Liver (tissue), 9 donors: ENCODE results near the gene FOXB1. TPM values are rescaled to one million over a fixed set of nuclear protein-coding genes. Genes with fewer than 3 reads are reported as not detected.

ENCODE experiments used
- DNase-seq: peaks from one replicate; pipeline ENCODE4 v3.0.0-alpha.2; 2017; ENCODE audit warnings: low spot score
- H3K27ac ChIP-seq, 2 donors: one replicate each; pipeline ENCODE4 v1.7.0; 2013; ENCODE audit warnings: inconsistent platforms in 2 of 2, low read length in 2 of 2, control low read depth in 1 of 2, low read depth in 1 of 2, mild to moderate bottlenecking in 1 of 2
- H3K27me3 ChIP-seq, 4 donors: one replicate each; pipeline versions ENCODE4 v1.6.1 to v1.7.0; 2013; ENCODE audit warnings: low read length in 3 of 4, inconsistent platforms in 1 of 4, mild to moderate bottlenecking in 1 of 4, moderate library complexity in 1 of 4; ENCODE audit not compliant: control insufficient read depth in 4 of 4, insufficient read depth in 4 of 4
- H3K36me3 ChIP-seq, 4 donors: one replicate each; pipeline versions ENCODE4 v1.6.1 to v1.7.0; 2013; ENCODE audit warnings: low read length in 3 of 4, mild to moderate bottlenecking in 3 of 4, low read depth in 1 of 4, moderate library complexity in 1 of 4; ENCODE audit not compliant: control insufficient read depth in 4 of 4, insufficient read depth in 3 of 4
- H3K4me1 ChIP-seq, 4 donors: one replicate each; pipeline versions ENCODE4 v1.6.1 to v1.7.0; 2013; ENCODE audit warnings: low read length in 3 of 4, mild to moderate bottlenecking in 3 of 4, moderate library complexity in 1 of 4; ENCODE audit not compliant: control insufficient read depth in 4 of 4, insufficient read depth in 4 of 4
- H3K4me3 ChIP-seq, 3 donors: one replicate each; pipeline versions ENCODE4 v1.6.1 to v1.7.0; 2013; ENCODE audit warnings: low read length in 3 of 3, control low read depth in 1 of 3, low read depth in 1 of 3, mild to moderate bottlenecking in 1 of 3
- H3K9ac ChIP-seq, 2 donors: one replicate each; pipeline ENCODE4 v1.7.0; 2013; ENCODE audit warnings: low read length in 2 of 2, mild to moderate bottlenecking in 2 of 2, moderate library complexity in 2 of 2, control low read depth in 1 of 2, low read depth in 1 of 2
- H3K9me3 ChIP-seq, 4 donors: one replicate each; pipeline versions ENCODE4 v1.6.1 to v1.7.0; 2013; ENCODE audit warnings: low read length in 3 of 4; ENCODE audit not compliant: control insufficient read depth in 4 of 4
- EGR1 ChIP-seq, 2 donors: IDR thresholded peaks; 2 replicates each; pipeline ENCODE4 v1.6.1; 2016 to 2018; ENCODE audit warnings: antibody characterized with exemption in 2 of 2, low read depth in 2 of 2
- FOXA1 ChIP-seq: IDR thresholded peaks from 2 replicates; pipeline ENCODE4 v1.6.1; 2016; ENCODE audit warnings: antibody characterized with exemption
- GABPA ChIP-seq, 2 donors: IDR thresholded peaks in 1 of 2; conservative IDR thresholded peaks in 1 of 2; 2 replicates each; pipeline ENCODE4 v1.6.1; 2016; ENCODE audit warnings: antibody characterized with exemption in 2 of 2, mild to moderate bottlenecking in 1 of 2, moderate library complexity in 1 of 2
- JUND ChIP-seq, 2 donors: IDR thresholded peaks; 2 replicates each; pipeline ENCODE4 v1.6.1; 2016; ENCODE audit warnings: antibody characterized with exemption in 2 of 2
- NR2F2 ChIP-seq: IDR thresholded peaks from 2 replicates; pipeline ENCODE4 v1.6.1; 2016; ENCODE audit warnings: antibody characterized with exemption
- SP1 ChIP-seq: IDR thresholded peaks from 2 replicates; pipeline ENCODE4 v1.6.1; 2018; ENCODE audit warnings: antibody characterized with exemption, mild to moderate bottlenecking
- TAF1 ChIP-seq: conservative IDR thresholded peaks from 2 replicates; pipeline ENCODE4 v1.6.1; 2016; ENCODE audit warnings: antibody characterized with exemption, mild to moderate bottlenecking
- YY1 ChIP-seq: IDR thresholded peaks from 2 replicates; pipeline ENCODE4 v1.6.1; 2016; ENCODE audit warnings: antibody characterized with exemption, mild to moderate bottlenecking
- WGBS: extraction: QIAGEN DNeasy Blood & Tissue Kit; methylation state at CpG from one replicate; pipeline ENCODE4 v1.1.7; 2013; 5-methylcytosine and 5-hydroxymethylcytosine counted together
- polyA plus RNA-seq, 2 donors: library from polyadenylated mRNA; stranded (reverse) in 1 of 2; unstranded in 1 of 2; fragments of 200-250 nt in 1 of 2; fragments of >200 nt in 1 of 2; fragmentation: Nextera tagmentation in 1 of 2; extraction: Ambion mirVana in 1 of 2; gene quantifications; one replicate each; pipeline versions ENCODE4 v1.2.1 to v1.2.3, GENCODE V29; 2013 to 2015
- total RNA-seq, 2 donors: library from RNA; depleted of rRNA; stranded (reverse); fragments of >200 nt; gene quantifications; one replicate each; pipeline ENCODE4 v1.2.3, GENCODE V29; 2014
- TF ChIP-seq, protein P1 (sequence below): IDR thresholded peaks from 2 replicates; pipeline ENCODE4 v1.6.1; 2016; ENCODE audit warnings: antibody characterized with exemption
- TF ChIP-seq, protein P2 (sequence below): IDR thresholded peaks from 2 replicates; pipeline ENCODE4 v1.6.1; 2016; ENCODE audit warnings: antibody characterized with exemption, mild to moderate bottlenecking
- TF ChIP-seq, protein P3 (sequence below): IDR thresholded peaks from 2 replicates; pipeline ENCODE4 v1.6.1; 2016; ENCODE audit warnings: antibody characterized with exemption
- TF ChIP-seq, protein P4 (sequence below): IDR thresholded peaks from 2 replicates; pipeline ENCODE4 v1.6.1; 2016; ENCODE audit warnings: antibody characterized with exemption
- TF ChIP-seq, protein P5 (sequence below): fragments of 150-350 bp; IDR thresholded peaks from 2 replicates; pipeline ENCODE4 v1.5.1; 2017; ENCODE audit warnings: improper control_type of control experiment, low read depth, low read length; ENCODE audit not compliant: missing input control
- donor health status: healthy.
- donor health status: healthy.
- donor health status: healthy.
- donor health status: healthy.
- donor health status: healthy.

Gene FOXB1
- total and polyA plus RNA-seq, 4 donors: not detected

DNA sequence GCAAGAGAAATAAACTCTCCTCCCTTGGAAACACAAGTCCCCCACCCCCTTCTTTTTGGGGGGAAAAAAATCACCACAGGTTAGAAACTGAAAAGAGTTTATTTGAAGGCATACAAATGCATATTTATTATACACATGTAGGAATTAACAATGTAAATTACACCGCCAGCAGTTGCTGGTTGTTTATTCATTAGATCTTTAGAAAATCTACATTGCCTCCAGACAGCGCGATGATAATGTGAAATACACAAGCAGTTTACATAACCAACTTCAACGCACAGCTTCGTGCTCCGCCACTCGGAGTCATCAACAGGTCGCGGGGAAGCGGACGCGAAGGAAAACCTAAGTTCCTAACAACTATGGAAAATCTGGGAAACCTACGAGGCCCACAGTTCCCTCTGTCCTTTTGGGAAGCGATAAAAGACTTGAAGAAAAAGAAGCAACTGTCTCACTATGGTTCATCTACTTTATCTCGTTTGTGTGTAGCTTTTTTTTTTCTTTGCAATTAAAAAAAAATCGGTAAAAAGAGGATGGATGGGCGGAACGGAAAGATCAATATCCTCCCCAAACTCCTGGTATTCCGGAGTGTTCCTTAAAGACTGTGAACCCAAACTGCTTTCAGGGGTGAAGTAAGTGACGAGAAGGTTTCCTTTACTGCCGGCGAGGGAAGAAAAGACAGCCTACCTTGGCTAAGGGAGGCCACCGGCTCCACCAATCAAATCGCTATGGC is 8.4 kb upstream of the FOXB1 start:
- DNase-seq: no peak
- no peaks in the 10 kb centered on the region for H3K9me3 ChIP-seq
- no peaks in the 10 kb centered on the region for H3K36me3 ChIP-seq
- no peak overlapping the region for H3K4me3 ChIP-seq
- no peak for TF ChIP-seq SP1
- no peak for TF ChIP-seq EGR1 (IDR thresholded peaks at IDR 0.05; ENCODE audit: low read depth in 2 of 2)
- TF ChIP-seq, protein P1, sequence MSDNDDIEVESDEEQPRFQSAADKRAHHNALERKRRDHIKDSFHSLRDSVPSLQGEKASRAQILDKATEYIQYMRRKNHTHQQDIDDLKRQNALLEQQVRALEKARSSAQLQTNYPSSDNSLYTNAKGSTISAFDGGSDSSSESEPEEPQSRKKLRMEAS: no peak
- TF ChIP-seq, protein P2, sequence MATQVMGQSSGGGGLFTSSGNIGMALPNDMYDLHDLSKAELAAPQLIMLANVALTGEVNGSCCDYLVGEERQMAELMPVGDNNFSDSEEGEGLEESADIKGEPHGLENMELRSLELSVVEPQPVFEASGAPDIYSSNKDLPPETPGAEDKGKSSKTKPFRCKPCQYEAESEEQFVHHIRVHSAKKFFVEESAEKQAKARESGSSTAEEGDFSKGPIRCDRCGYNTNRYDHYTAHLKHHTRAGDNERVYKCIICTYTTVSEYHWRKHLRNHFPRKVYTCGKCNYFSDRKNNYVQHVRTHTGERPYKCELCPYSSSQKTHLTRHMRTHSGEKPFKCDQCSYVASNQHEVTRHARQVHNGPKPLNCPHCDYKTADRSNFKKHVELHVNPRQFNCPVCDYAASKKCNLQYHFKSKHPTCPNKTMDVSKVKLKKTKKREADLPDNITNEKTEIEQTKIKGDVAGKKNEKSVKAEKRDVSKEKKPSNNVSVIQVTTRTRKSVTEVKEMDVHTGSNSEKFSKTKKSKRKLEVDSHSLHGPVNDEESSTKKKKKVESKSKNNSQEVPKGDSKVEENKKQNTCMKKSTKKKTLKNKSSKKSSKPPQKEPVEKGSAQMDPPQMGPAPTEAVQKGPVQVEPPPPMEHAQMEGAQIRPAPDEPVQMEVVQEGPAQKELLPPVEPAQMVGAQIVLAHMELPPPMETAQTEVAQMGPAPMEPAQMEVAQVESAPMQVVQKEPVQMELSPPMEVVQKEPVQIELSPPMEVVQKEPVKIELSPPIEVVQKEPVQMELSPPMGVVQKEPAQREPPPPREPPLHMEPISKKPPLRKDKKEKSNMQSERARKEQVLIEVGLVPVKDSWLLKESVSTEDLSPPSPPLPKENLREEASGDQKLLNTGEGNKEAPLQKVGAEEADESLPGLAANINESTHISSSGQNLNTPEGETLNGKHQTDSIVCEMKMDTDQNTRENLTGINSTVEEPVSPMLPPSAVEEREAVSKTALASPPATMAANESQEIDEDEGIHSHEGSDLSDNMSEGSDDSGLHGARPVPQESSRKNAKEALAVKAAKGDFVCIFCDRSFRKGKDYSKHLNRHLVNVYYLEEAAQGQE: no peak
- TF ChIP-seq YY1: no peak
- TF ChIP-seq, protein P3, sequence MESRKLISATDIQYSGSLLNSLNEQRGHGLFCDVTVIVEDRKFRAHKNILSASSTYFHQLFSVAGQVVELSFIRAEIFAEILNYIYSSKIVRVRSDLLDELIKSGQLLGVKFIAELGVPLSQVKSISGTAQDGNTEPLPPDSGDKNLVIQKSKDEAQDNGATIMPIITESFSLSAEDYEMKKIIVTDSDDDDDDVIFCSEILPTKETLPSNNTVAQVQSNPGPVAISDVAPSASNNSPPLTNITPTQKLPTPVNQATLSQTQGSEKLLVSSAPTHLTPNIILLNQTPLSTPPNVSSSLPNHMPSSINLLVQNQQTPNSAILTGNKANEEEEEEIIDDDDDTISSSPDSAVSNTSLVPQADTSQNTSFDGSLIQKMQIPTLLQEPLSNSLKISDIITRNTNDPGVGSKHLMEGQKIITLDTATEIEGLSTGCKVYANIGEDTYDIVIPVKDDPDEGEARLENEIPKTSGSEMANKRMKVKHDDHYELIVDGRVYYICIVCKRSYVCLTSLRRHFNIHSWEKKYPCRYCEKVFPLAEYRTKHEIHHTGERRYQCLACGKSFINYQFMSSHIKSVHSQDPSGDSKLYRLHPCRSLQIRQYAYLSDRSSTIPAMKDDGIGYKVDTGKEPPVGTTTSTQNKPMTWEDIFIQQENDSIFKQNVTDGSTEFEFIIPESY: no peak
- TF ChIP-seq TAF1: no peak
- no peak for TF ChIP-seq JUND (IDR thresholded peaks at IDR 0.05)
- TF ChIP-seq, protein P4, sequence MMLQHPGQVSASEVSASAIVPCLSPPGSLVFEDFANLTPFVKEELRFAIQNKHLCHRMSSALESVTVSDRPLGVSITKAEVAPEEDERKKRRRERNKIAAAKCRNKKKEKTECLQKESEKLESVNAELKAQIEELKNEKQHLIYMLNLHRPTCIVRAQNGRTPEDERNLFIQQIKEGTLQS: no peak
- TF ChIP-seq GABPA (IDR thresholded peaks at IDR 0.05 in 1 of 2, conservative IDR thresholded peaks at IDR 0.05 in 1 of 2): no peak
- TF ChIP-seq FOXA1: no peak
- TF ChIP-seq NR2F2: no peak
- no peak overlapping the region for H3K9ac ChIP-seq
- WGBS: 16% methylated on average over 24 of the region's 24 CpGs
- no peak overlapping the region for H3K27ac ChIP-seq
- peaks cover 13 to 46% (median 34%) of the 10 kb centered on the region in 4 donors for H3K27me3 ChIP-seq
- H3K4me1 ChIP-seq: peaks cover 6 to 13% (median 12%) of the 10 kb centered on the region in 4 donors

DNA sequence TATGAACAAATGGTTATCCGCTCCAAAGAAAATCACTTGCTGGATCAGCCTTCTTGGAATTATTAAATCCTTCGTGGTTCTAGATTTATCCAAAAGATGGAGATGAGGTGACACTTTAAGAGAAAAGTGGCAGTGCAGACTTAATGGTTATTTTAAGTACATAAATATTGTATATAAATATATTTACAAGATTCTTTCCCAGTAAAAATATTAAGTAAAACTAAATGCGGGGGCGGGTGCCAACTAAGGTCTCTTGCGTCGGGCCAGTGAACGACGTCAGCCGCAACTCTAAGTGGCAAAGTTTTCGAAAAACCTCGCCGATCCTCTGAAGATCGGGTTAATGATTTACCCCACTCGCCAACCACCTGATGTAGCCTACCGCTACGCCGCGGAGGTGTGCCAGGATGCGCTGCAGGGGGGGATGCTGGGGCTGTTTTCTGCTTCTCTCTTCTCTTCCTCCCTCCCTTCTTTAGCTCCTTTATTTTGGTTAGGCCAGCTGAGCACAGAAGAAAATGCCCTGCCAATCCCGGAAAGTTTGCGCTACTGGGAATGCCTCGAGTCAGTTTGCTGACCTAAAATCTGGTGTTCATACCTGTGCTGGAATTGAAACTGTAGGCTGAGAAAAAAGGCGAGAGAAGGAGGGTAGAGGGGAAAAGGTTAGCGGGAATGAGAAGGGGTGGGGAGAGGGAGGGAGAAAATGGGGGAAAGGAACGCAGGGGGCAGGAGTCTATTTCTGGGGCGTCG is 7.6 kb upstream of the FOXB1 start:
- Histone ChIP-seq H3K27ac (no peak overlapping the region), H3K9ac (no peak overlapping the region), H3K27me3 (peaks cover 13 to 52% (median 36%) of the 10 kb centered on the region in 4 donors), H3K4me1 (peaks cover 6 to 13% (median 12%) of the 10 kb centered on the region in 4 donors), H3K4me3 (no peak overlapping the region), H3K36me3 (no peaks in the 10 kb centered on the region), H3K9me3 (no peaks in the 10 kb centered on the region)
- TF ChIP-seq EGR1 (IDR thresholded peaks at IDR 0.05; ENCODE audit: low read depth in 2 of 2): peak; percentile 9 to 40
- TF ChIP-seq, protein P5, sequence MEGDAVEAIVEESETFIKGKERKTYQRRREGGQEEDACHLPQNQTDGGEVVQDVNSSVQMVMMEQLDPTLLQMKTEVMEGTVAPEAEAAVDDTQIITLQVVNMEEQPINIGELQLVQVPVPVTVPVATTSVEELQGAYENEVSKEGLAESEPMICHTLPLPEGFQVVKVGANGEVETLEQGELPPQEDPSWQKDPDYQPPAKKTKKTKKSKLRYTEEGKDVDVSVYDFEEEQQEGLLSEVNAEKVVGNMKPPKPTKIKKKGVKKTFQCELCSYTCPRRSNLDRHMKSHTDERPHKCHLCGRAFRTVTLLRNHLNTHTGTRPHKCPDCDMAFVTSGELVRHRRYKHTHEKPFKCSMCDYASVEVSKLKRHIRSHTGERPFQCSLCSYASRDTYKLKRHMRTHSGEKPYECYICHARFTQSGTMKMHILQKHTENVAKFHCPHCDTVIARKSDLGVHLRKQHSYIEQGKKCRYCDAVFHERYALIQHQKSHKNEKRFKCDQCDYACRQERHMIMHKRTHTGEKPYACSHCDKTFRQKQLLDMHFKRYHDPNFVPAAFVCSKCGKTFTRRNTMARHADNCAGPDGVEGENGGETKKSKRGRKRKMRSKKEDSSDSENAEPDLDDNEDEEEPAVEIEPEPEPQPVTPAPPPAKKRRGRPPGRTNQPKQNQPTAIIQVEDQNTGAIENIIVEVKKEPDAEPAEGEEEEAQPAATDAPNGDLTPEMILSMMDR: no peak
- WGBS: 3% methylated on average over 27 of the region's 27 CpGs
- DNase-seq: no peak
